ENCODE results near the gene MUL1. TPM values are rescaled to one million over a fixed set of nuclear protein-coding genes. Genes with fewer than 3 reads are reported as not detected.

MUL1 gene
- total and polyA plus RNA-seq, 2 of the 4 experiments (the other 2 are of a cell fraction): 20.7 to 21.1 TPM

GRCh38 chr1:20528221-20528620 lies 20.3 kb upstream of the MUL1 start:
- Histone ChIP-seq H2BK120ac (ENCODE audit: low read depth, low read length) (no peak overlapping the region), H4K5ac (ENCODE audit: low read depth, low read length) (no peak overlapping the region), H3K79me1 (ENCODE audit: low read depth in 1 of 2, low read length in 2 of 2) (no peaks in the 10 kb centered on the region), H2BK5ac (ENCODE audit: low read depth, low read length, poor library complexity, severe bottlenecking) (no peak overlapping the region), H3K4ac (ENCODE audit: low read depth, low read length) (no peak overlapping the region), H3K23ac (ENCODE audit: low read depth, low read length) (no peak overlapping the region), H3K56ac (ENCODE audit: extremely low read depth, insufficient read depth, low read length) (no peak overlapping the region), H3K9me1 (ENCODE audit: insufficient read depth, low read length) (no peaks in the 10 kb centered on the region; the same call in 1 of the 2 replicates), H2BK15ac (ENCODE audit: low read depth, low read length) (no peak overlapping the region), H3K9ac (ENCODE audit: low read depth, low read length) (no peak overlapping the region), H4K20me1 (ENCODE audit: insufficient read depth, low read length) (no peaks in the 10 kb centered on the region), H2BK20ac (ENCODE audit: low read depth, low read length) (no peak overlapping the region), H3K27me3 (ENCODE audit: control insufficient read depth, insufficient read depth, low read length) (peaks cover 58% of the 10 kb centered on the region), H3K9me3 (ENCODE audit: control insufficient read depth, insufficient read depth, low read length) (peaks cover 5% of the 10 kb centered on the region; the same call in 1 of the 2 replicates), H2AK9ac (replicated peaks; ENCODE audit: low read depth, low read length, poor library complexity) (no peak overlapping the region), H3K27ac (ENCODE audit: insufficient read depth, low read length) (no peak overlapping the region), H2AK5ac (ENCODE audit: low read depth, low read length) (no peak overlapping the region), H3K4me2 (ENCODE audit: low read depth, low read length) (no peak overlapping the region), H4K8ac (ENCODE audit: low read depth in 2 of 2, low read length in 2 of 2) (no peak overlapping the region), H3K36me3 (ENCODE audit: control insufficient read depth, insufficient read depth, low read length) (no peaks in the 10 kb centered on the region), H3K4me3 (ENCODE audit: insufficient read depth, low read depth, low read length) (no peak overlapping the region), H3K14ac (replicated peaks; ENCODE audit: low read depth, low read length) (no peak overlapping the region), H2AFZ (replicated peaks; ENCODE audit: low read length, poor library complexity) (no peak overlapping the region), H3K18ac (ENCODE audit: low read depth, low read length) (no peak overlapping the region), H4K91ac (ENCODE audit: insufficient read depth, low read depth, low read length) (no peak overlapping the region), H3K4me1 (ENCODE audit: control insufficient read depth, insufficient read depth, low read length) (no peaks in the 10 kb centered on the region)
- 48% methylated on average over 3 of the region's 7 CpGs; no CpG with 5 or more reads in 1 of the 2 experiments for WGBS, 2 experiments (ENCODE audit: extremely low coverage in 2 of 2, insufficient read length in 1 of 2)
- dilution Hi-C loops (cut with HindIII; ENCODE audit: low sequenced_read_pairs, unreplicated experiment) (no loop called here), intact Hi-C loops (cut with micrococcal nuclease) (loop anchor here (5.0 to 10.0 kb wide), 2 partner anchors 34 to 667 kb away; no protein-coding TSS in a partner anchor), in situ Hi-C loops (cut with MboI; ENCODE audit: low sequenced_read_pairs) (loop anchor here (5.0 to 25.0 kb wide), 2 partner anchors 34 to 684 kb away; no protein-coding TSS in a partner anchor)
- BruUV-seq (replicated peaks): no TSS peak
- POLR2A ChIA-PET (ENCODE audit: unreplicated experiment): interaction anchor here (0.7 kb wide), 1 partner anchor 127 kb away, joined by 11 read pairs; no protein-coding TSS in a partner anchor
- no peak for DNase-seq
- CTCF ChIA-PET: interaction anchor here (0.6 kb wide), 1 partner anchor 31 kb away, joined by 5 read pairs; no protein-coding TSS in a partner anchor
- no peak for ATAC-seq (ENCODE audit: low read depth)
- TF ChIP-seq RCOR1 (IDR thresholded peaks at IDR 0.05; ENCODE audit: insufficient replicate concordance, low read length) (no peak), CEBPB (IDR thresholded peaks at IDR 0.05; ENCODE audit: low read depth, low read length) (no peak), CTCF (conservative IDR thresholded peaks at IDR 0.05; ENCODE audit: low read depth, low read length) (no peak), MAFK (IDR thresholded peaks at IDR 0.05; ENCODE audit: low read depth, low read length) (no peak), FOS (IDR thresholded peaks at IDR 0.05; ENCODE audit: low read depth, low read length) (no peak), CHD1 (IDR thresholded peaks at IDR 0.05; ENCODE audit: low read depth, low read length) (no peak), RAD21 (IDR thresholded peaks at IDR 0.05; ENCODE audit: low read length) (no peak), NFE2L2 (IDR thresholded peaks at IDR 0.05; ENCODE audit: low read depth, low read length) (no peak), ELK1 (IDR thresholded peaks at IDR 0.05; ENCODE audit: borderline replicate concordance, low read depth, low read length) (no peak), BHLHE40 (IDR thresholded peaks at IDR 0.05; ENCODE audit: low read depth, low read length) (no peak), MXI1 (IDR thresholded peaks at IDR 0.05; ENCODE audit: borderline replicate concordance, low read depth, low read length) (no peak), MAZ (IDR thresholded peaks at IDR 0.05; ENCODE audit: borderline replicate concordance, low read depth, low read length) (no peak), RFX5 (IDR thresholded peaks at IDR 0.05; ENCODE audit: low read depth, low read length) (no peak), SMC3 (IDR thresholded peaks at IDR 0.05; ENCODE audit: low read depth, low read length) (no peak), USF2 (IDR thresholded peaks at IDR 0.05; ENCODE audit: low read depth, low read length) (no peak), POLR2A (IDR thresholded peaks at IDR 0.05; ENCODE audit: low read depth, low read length) (no peak)

Data from IMR-90 (cell line).